ENCODE data around the gene ZNF737. TPM values are rescaled to one million over a fixed set of nuclear protein-coding genes. Genes with fewer than 3 reads are reported as not detected.
"Not testable (repeated sequence)": the region's sequence is repeated elsewhere in the genome, so short reads cannot be mapped to it uniquely, and the experiment has no call there.

Gene ZNF737
- 65.6 TPM for total RNA-seq

- DNase-seq (ENCODE audit: low spot score) = peak; percentile 99
Measured at GRCh38 chr19:20565321-20566018, at the start of gene ZNF737. ZNF737 (minus strand) TSS chr19:20565781; CDS start chr19:20565640, 141 bp downstream.

- DNase-seq (ENCODE audit: low spot score) = not testable (repeated sequence)
Measured at GRCh38 chr19:20614971-20615370, 49.4 kb upstream of the ZNF737 start.

- DNase-seq (ENCODE audit: low spot score) = peak; percentile 63
Measured at GRCh38 chr19:20612711-20613316, 47.2 kb upstream of the ZNF737 start.

- no peak for DNase-seq (ENCODE audit: low spot score)
Measured at GRCh38 chr19:20611866-20612265, 46.3 kb upstream of the ZNF737 start.

- DNase-seq (ENCODE audit: low spot score) = no peak
Measured at GRCh38 chr19:20607943-20608342, 42.4 kb upstream of the ZNF737 start.

- DNase-seq (ENCODE audit: low spot score) = no peak
Measured at GRCh38 chr19:20558571-20558970, 7.0 kb downstream of the ZNF737 start.

GRCh38 chr19:20558011-20558410, 7.6 kb downstream of the ZNF737 start:
- DNase-seq (ENCODE audit: low spot score) = peak; percentile 50

GRCh38 chr19:20544667-20545333, 20.8 kb downstream of the ZNF737 start:
- not testable (repeated sequence) for DNase-seq (ENCODE audit: low spot score)

GRCh38 chr19:20530303-20530702, 35.3 kb downstream of the ZNF737 start:
- not testable (repeated sequence) for DNase-seq (ENCODE audit: low spot score)

GRCh38 chr19:20513189-20513904, 52.2 kb downstream of the ZNF737 start:
- DNase-seq (ENCODE audit: low spot score) = no peak

GRCh38 chr19:20503476-20503875, 62.1 kb downstream of the ZNF737 start:
- DNase-seq (ENCODE audit: low spot score) = peak; percentile 51

Other genes with a start within 250 kb of the ZNF737 start
- gene ZNF626, start 95.8 kb upstream of the ZNF737 start, total RNA-seq = 93.4 TPM
- 62.5 TPM for gene ZNF66, start 210.5 kb upstream of the ZNF737 start, total RNA-seq